GM12878 (cell line): ENCODE data around the gene SUPT6H. TPM values are rescaled to one million over a fixed set of nuclear protein-coding genes. Genes with fewer than 3 reads are reported as not detected.
"Not testable (repeated sequence)": the region's sequence is repeated elsewhere in the genome, so short reads cannot be mapped to it uniquely, and the experiment has no call there.

Experiments used
- ATAC-seq: fragments of 200-7000 bp; cut with Tn5 transposase; 3 replicates; pipeline ENCODE4 v1.9.1; 2020; ENCODE audit warnings: mild to moderate bottlenecking, moderate library complexity
- BruUV-seq: library from RNA; stranded (reverse); fragments of 400-500 nt; replicated peaks from 2 replicates; lab custom pipeline; 2021; lab: Mats Ljungman, UMichigan
- CTCF ChIA-PET: fragments of 300-600 bp; sonication (Branson Sonifier 250); formaldehyde crosslinking; extraction: SDS; loops from one replicate; lab custom pipeline; 2021; ENCODE audit warnings: inconsistent platforms; lab: Yijun Ruan, JAX
- POLR2A ChIA-PET: fragments of 350-600 bp; formaldehyde crosslinking; extraction: SDS; loops from one replicate; lab custom pipeline; 2021; ENCODE audit warnings: inconsistent platforms; lab: Charles Lee
- RAD21 ChIA-PET: fragments of 300-600 bp; sonication (Branson Sonifier 250); formaldehyde crosslinking; loops from one replicate; lab custom pipeline; 2023; ENCODE audit warnings: antibody characterized with exemption; ENCODE audit not compliant: unreplicated experiment; lab: Charles Lee
- SMC1A ChIA-PET: fragments of 300-600 bp; sonication (Branson Sonifier 250); formaldehyde crosslinking; loops from one replicate; lab custom pipeline; 2023; ENCODE audit not compliant: unreplicated experiment, uncharacterized antibody; lab: Charles Lee
- DNase-seq: peaks from one replicate; pipeline ENCODE4 v3.0.0-alpha.2; 2011; ENCODE audit warnings: low read depth, low spot score
- FAIRE-seq: peaks from 3 replicates; lab custom pipeline; 2011; peaks lifted over from hg19 to GRCh38; lab: Jason Lieb, UNC
- H2AFZ ChIP-seq: 2 replicates; pipeline ENCODE4 v1.6.0; 2011; ENCODE audit warnings: low read depth, low read length, control low read depth; ENCODE audit not compliant: control insufficient read depth
- H3K27ac ChIP-seq: 2 replicates; pipeline ENCODE4 v1.5.1; 2011; ENCODE audit warnings: control low read depth; ENCODE audit not compliant: control insufficient read depth, insufficient read depth
- H3K27me3 ChIP-seq, 2 experiments: replicated peaks in 1 of 2; 2 replicates each; pipeline versions ENCODE4 v1.6.0 to v1.6.1; 2011; ENCODE audit warnings: low read length in 1 of 2; ENCODE audit not compliant: control insufficient read depth in 2 of 2, insufficient read depth in 2 of 2
- H3K36me3 ChIP-seq, 2 experiments: 2 replicates each; pipeline ENCODE4 v1.5.1; 2011; ENCODE audit warnings: low read length in 1 of 2; ENCODE audit not compliant: control insufficient read depth in 2 of 2, insufficient read depth in 2 of 2
- H3K4me1 ChIP-seq: 2 replicates; pipeline ENCODE4 v1.6.1; 2011; ENCODE audit warnings: mild to moderate bottlenecking, low read length, moderate library complexity, mixed read lengths; ENCODE audit not compliant: control insufficient read depth, insufficient read depth
- H3K4me2 ChIP-seq: 2 replicates; pipeline ENCODE4 v1.6.0; 2011; ENCODE audit warnings: control low read depth; ENCODE audit not compliant: control insufficient read depth, insufficient read depth
- H3K4me3 ChIP-seq: fragments of 200-600 bp; sonication (generic); 2 replicates; pipeline ENCODE4 v1.5.1; 2016
- H3K79me2 ChIP-seq: 2 replicates; pipeline ENCODE4 v1.6.0; 2011; ENCODE audit warnings: low read length; ENCODE audit not compliant: control insufficient read depth, insufficient read depth
- H3K9ac ChIP-seq: 2 replicates; pipeline ENCODE4 v1.8.0; 2011; ENCODE audit warnings: low read length, control low read depth, mixed read lengths; ENCODE audit not compliant: control insufficient read depth, insufficient read depth
- H3K9me3 ChIP-seq: replicated peaks from 3 replicates; pipeline ENCODE4 v1.5.1; 2011; ENCODE audit warnings: mild to moderate bottlenecking, low read length; ENCODE audit not compliant: control insufficient read depth, insufficient read depth
- H4K20me1 ChIP-seq: 2 replicates; pipeline ENCODE4 v1.6.0; 2011; ENCODE audit not compliant: control insufficient read depth, insufficient read depth
- CEBPB ChIP-seq, 2 experiments: fragments of 150-350 bp in 1 of 2; IDR thresholded peaks; 2 replicates each; pipeline ENCODE4 v1.6.1; 2012 to 2014; ENCODE audit warnings: low read depth in 2 of 2, low read length in 2 of 2, borderline replicate concordance in 1 of 2, inconsistent platforms in 1 of 2
- IKZF2 ChIP-seq, 2 experiments: fragments of 450-650 bp; IDR thresholded peaks; 2 replicates each; pipeline ENCODE4 v1.6.1; 2017; ENCODE audit warnings: mild to moderate bottlenecking in 2 of 2, moderate library complexity in 2 of 2
- KAT2A ChIP-seq: conservative IDR thresholded peaks from 2 replicates; pipeline ENCODE4 v1.6.1; 2011; ENCODE audit warnings: low read depth, low read length; ENCODE audit not compliant: control insufficient read depth
- MTA3 ChIP-seq: IDR thresholded peaks from 2 replicates; pipeline ENCODE4 v1.6.1; 2012; ENCODE audit warnings: low read length, inconsistent platforms, borderline replicate concordance
- SMC3 ChIP-seq: IDR thresholded peaks from 2 replicates; pipeline ENCODE4 v1.6.1; 2011; ENCODE audit warnings: low read length, improper control_type of control experiment, borderline replicate concordance
- WGBS: methylation state at CpG from one replicate; pipeline ENCODE4 v1.1.6; 2016; ENCODE audit warnings: low lambda C conversion rate; ENCODE audit not compliant: insufficient replicate concordance, insufficient coverage; ENCODE audit errors: missing lambda C conversion rate; 5-methylcytosine and 5-hydroxymethylcytosine counted together
- in situ Hi-C: fragments of 300-500 bp; cut with MboI; formaldehyde crosslinking; loops from 9 replicates; pipeline ENCODE4 v1.14.3; 2018; ENCODE audit warnings: mixed read lengths
- intact Hi-C: fragments of 100-400 bp; cut with micrococcal nuclease; formaldehyde crosslinking; loops from one replicate; pipeline ENCODE4 v1.14.2; 2022; ENCODE audit not compliant: unreplicated experiment
- polyA plus RNA-seq, 11 experiments: library from polyadenylated mRNA; depleted of rRNA in 4 of 11; unstranded in 6 of 11; stranded (reverse) in 5 of 11; fragments of >200 nt; fragmentation: Nextera tagmentation in 4 of 11; fragmentation: Illumina TruSeq in 1 of 11; extraction: Ambion mirVana in 4 of 11; extraction: Trizol in 1 of 11; gene quantifications; 1 replicate in 1 of 11; 2 replicates in 10 of 11; pipeline versions ENCODE4 v1.2.1 to v1.2.3, GENCODE V29; 2011 to 2016; ENCODE audit warnings: inconsistent platforms in 2 of 11, missing spikeins in 2 of 11, low read depth in 1 of 11
- total RNA-seq, 4 experiments: library from RNA; depleted of rRNA in 3 of 4; stranded (reverse); fragments of >200 nt in 3 of 4; fragmentation: Illumina TruSeq in 1 of 4; extraction: Trizol in 1 of 4; gene quantifications; 2 replicates each; pipeline versions ENCODE4 v1.2.1 to v1.2.3, GENCODE V29; 2013 to 2021

Gene SUPT6H
- total and polyA plus RNA-seq, 10 of the 15 experiments (the other 5 are each of a cell fraction or from before 2014, with no cell fraction given): 1.7 to 58.8 (median 37.7) TPM

DNA sequence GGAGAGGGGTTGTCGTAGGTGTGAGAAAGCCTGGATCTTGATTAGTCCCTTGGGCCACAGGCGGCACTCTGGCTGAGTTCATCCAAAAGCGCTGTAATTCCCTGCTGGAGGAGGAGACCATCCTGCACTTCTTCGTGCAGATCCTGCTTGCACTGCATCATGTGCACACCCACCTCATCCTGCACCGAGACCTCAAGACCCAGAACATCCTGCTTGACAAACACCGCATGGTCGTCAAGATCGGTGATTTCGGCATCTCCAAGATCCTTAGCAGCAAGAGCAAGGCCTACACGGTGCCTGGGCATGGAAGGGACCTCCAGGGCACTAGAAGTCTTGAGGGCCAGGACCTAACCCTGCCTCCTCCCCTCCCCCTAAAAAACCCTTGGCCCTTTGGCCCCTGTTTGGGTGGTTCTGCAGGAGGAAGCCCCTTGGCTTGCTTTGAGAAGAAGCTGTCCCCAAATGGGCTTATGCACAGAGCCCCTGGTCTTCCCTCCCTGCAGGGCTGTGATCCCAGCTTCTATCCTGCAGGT is 72.8 kb downstream of the SUPT6H start (continued):
- no peak for TF ChIP-seq CEBPB (IDR thresholded peaks at IDR 0.05; ENCODE audit: borderline replicate concordance in 1 of 2, low read depth in 2 of 2, low read length in 2 of 2)
- TF ChIP-seq IKZF2 (IDR thresholded peaks at IDR 0.05): no peak
- TF ChIP-seq, all 136 proteins: peak for 0

GRCh38 chr17:28735242-28735722 is 73.3 kb downstream of the SUPT6H start:
- ATAC-seq (no peak), FAIRE-seq (no peak)
- no peak overlapping the region for H2AFZ ChIP-seq

DNA sequence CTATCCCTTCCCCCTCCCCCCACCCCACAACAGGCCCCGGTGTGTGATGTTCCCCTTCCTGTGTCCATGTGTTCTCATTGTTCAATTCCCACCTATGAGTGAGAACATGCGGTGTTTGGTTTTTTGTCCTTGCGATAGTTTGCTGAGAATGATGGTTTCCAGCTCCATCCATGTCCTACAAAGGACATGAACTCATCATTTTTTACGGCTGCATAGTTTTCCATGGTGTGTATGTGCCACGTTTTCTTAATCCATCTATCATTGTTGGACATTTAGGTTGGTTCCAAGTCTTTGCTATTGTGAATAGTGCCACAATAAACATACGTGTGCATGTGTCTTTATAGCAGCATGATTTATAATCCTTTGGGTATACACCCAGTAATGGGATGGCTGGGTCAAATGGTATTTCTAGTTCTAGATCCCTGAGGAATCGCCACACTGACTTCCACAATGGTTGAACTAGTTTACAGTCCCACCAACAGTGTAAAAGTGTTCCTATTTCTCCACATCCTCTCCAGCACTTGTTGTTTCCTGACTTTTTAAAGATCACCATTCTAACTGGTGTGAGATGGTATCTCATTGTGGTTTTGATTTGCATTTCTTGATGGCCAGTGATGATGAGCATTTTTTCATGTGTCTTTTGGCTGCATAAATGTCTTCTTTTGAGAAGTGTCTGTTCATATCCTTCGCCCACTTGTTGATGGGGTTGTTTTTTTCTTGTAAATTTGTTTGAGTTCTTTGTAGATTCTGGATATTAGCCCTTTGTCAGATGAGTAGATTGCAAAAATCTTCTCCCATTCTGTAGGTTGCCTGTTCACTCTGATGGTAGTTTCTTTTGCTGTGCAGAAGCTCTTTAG is 74.1 kb downstream of the SUPT6H start:
- H4K20me1 ChIP-seq, H3K27ac ChIP-seq, FAIRE-seq, H2AFZ ChIP-seq, H3K27me3 ChIP-seq, H3K9ac ChIP-seq, ATAC-seq, H3K9me3 ChIP-seq, H3K4me3 ChIP-seq, intact Hi-C loops, DNase-seq, BruUV-seq, H3K36me3 ChIP-seq, H3K4me2 ChIP-seq: not testable (repeated sequence)
- CTCF ChIA-PET: interaction anchor here (1.2 to 7.4 kb wide), 4 partner anchors 8 to 27 kb away, joined by 3 to 95 read pairs (median 8); partner anchors contain the start of genes NEK8 and TLCD1
- in situ Hi-C loops: loop anchor here (25.0 kb wide), 1 partner anchor 1274 kb away; the partner anchor contains the start of gene KSR1
- Histone ChIP-seq H3K79me2 (peaks cover 23% of the 10 kb centered on the region), H3K4me1 (peaks cover 59% of the 10 kb centered on the region)
- POLR2A ChIA-PET: interaction anchor here (0.6 to 17.2 kb wide), 5 partner anchors 8 to 159 kb away, joined by 3 to 485 read pairs (median 9); partner anchors contain the start of genes NEK8, RPL23A, TLCD1 and TRAF4
- WGBS: 90% methylated on average over 6 of the region's 8 CpGs
- RAD21 ChIA-PET: interaction anchor here (0.6 to 17.4 kb wide), 3 partner anchors 10 to 156 kb away, joined by 3 to 375 read pairs (median 3); partner anchors contain the start of genes NEK8 and TLCD1
- SMC1A ChIA-PET: interaction anchor here (17.8 kb wide), 1 partner anchor 7 kb away, joined by 326 read pairs; the partner anchor contains the start of genes NEK8 and TLCD1

More at GRCh38 chr17:28735242-28735722, 73.3 kb downstream of the SUPT6H start:
- WGBS: 29% methylated on average over 5 of the region's 5 CpGs
- Histone ChIP-seq H3K4me3 (no peak overlapping the region), H3K4me1 (peaks cover 50% of the 10 kb centered on the region), H3K27me3 (no peaks in the 10 kb centered on the region), H3K36me3 (peaks cover 0 to 3% of the 10 kb centered on the region in 2 experiments; a peak in 2 of 4 replicates), H3K79me2 (peaks cover 16% of the 10 kb centered on the region), H4K20me1 (no peaks in the 10 kb centered on the region), H3K27ac (no peak overlapping the region; the same call in 1 of the 2 replicates), H3K4me2 (no peak overlapping the region), H3K9ac (no peak overlapping the region), H3K9me3 (peaks cover 6% of the 10 kb centered on the region; the same call in 2 of the 3 replicates)
- BruUV-seq: no TSS peak
- POLR2A ChIA-PET: interaction anchor here (0.6 to 17.2 kb wide), 6 partner anchors 9 to 215 kb away, joined by 3 to 485 read pairs (median 4); partner anchors contain the start of genes RPL23A, TLCD1 and TRAF4
- intact Hi-C loops (no loop called here), in situ Hi-C loops (loop anchor here (25.0 kb wide), 1 partner anchor 1273 kb away; the partner anchor contains the start of gene KSR1)
- CTCF ChIA-PET: interaction anchor here (1.2 to 1.4 kb wide), 3 partner anchors 9 to 28 kb away, joined by 3 to 10 read pairs (median 5); no protein-coding TSS in a partner anchor
- TF ChIP-seq MTA3 (no peak), KAT2A (no peak), SMC3 (no peak)
- RAD21 ChIA-PET: interaction anchor here (0.6 to 1.3 kb wide), 2 partner anchors 10 to 157 kb away, joined by 3 read pairs; no protein-coding TSS in a partner anchor
- SMC1A ChIA-PET: no interaction called here
- DNase-seq: no peak
